Hematopoietic multipotent progenitor cell treated with erythropoietin and hydrocortisone succinate and interleukin-3 and kit ligand, for 6 days (in vitro differentiated cells): Measurements from ENCODE around the gene PTH2R.
A peak's percentile ranks its signal among the peaks of the same experiment; 100 is the strongest.
"Not testable (repeated sequence)": the region's sequence is repeated elsewhere in the genome, so short reads cannot be mapped to it uniquely, and the experiment has no call there.

Experiments used
- DNase-seq: peaks from one replicate; pipeline ENCODE4 v3.0.0-alpha.2; 2015

The PTH2R gene

DNA sequence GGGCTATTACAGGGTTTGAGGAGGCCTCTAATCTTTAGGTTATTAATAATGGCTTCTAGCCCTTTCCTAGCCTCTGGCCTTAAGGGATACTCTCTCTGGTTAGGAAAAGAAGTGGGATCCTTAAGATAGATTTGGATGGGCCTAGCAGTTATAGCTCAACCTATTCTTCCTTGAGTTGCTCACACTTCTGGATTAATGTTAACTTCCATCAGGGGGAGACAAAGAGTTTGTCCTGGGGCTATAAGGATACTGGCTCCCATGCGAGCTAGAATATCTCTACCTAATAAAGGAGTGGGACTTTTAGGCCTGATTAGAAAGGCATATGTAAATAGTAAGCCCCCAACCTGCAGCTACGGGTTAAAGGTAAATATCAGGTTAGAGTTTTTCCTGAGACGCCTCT is 14.3 kb upstream of the PTH2R start:
- DNase-seq, result peak; percentile 15

DNA sequence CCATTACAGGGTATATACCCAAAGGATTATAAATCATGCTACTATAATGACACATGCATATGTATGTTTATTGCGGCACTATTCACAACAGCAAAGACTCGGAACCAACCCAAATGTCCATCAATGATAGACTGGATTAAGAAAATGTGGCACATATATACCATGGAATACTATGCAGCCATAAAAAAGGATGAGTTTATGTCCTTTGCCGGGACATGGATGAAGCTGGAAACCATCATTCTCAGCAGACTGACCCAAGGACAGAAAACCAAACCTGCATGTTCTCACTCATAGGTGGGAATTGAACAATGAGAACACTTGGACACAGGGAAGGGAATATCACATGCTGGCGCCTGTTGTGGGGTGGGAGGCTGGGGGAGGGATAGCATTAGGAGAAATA is 9.8 kb upstream of the PTH2R start:
- not testable (repeated sequence) for DNase-seq

DNA sequence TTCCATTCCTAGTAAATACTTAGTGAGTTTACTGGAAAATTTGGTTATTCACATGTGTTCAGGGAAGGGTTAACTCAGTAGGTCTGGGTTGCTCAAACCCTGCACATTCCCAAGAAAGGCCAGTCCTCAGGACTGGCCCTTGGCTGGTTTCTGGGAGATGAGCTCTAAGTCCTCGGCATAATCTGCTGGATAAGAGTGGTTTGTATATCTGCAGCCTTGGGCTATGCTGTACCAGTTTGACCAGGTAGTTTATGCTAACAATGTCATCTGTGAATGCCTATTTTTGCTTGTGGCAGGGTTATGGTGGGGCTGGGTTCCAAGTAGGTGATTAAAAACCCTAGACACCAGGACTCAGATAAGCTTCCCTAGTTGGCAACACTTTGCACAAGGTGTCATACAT is 7.4 kb upstream of the PTH2R start:
- no peak for DNase-seq

DNA sequence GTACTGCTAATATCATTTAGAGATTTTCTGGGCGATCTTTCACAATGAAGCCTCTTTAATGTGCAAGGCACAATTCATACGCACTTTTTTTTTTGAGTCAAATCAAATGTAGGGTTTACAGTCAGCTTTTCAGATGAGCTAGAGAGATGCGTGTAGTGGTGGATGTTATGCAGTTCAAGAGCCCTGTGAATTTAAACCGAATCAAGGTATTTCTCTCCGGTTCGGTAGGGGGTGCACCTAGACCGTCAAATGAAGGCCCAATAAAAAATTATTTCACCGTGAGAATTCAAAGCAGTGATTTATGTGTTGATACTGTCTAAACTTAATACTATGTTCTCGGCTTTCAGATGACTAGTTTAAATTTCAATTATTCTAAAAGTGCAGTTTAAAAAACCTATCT is 1.1 kb downstream of the PTH2R start:
- DNase-seq, result peak; percentile 69

DNA sequence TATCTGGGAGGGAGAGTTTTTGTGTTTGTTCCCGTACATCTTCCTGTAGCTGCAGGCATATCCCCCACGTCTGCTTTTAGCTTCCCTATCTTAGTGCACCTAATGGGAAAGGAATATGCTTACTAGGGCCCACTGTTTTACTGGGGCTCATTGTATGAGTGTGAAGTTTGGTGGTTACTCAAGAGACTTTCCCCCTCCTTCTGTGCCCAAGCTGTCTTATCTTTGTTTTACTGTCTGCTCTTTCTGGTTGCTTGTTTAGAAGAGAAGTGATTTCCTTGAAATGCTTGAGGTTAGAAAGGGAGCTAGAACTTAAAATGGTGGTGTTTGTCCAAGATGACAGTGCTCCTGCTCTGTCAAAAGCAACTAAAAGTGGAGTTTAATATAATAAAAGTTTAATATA is 7.3 kb downstream of the PTH2R start:
- DNase-seq, result no peak

DNA sequence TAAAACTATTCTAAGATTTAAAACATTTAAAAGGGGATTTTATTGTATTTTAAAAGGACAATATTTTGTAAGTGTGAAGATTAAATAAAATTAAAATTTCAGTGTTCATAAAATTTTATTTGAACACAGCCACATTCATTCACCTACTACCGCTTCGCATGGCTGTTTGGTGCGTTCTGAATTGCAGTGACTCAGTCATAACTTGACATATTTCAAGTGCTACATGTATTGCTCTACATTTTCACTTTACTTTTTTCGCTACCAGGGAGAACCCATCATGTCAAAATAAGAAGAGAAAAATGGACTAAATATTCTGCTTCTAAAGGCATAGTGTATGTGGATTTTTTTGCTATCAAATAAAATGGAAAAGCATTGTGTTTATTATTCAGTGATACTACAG is 8.7 kb downstream of the PTH2R start:
- no peak for DNase-seq

DNA sequence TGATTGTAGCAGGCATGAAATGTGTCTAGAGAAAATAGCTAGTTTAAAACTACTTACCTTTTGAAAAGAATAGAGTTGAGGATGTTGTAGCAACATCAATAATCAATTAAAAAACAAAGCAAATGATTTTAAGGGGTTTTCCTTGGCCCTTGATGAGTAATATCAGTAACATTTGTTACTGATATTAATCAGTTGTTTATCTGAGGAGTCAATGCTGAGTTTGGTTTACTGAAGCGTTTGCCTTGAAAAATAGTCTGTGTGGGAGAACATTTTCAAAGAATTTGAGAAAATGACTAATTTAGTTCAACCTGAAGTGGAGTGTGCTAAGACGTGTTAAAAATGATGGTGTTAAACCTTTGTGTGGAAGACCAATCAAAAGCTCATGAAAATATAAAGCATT is 9.3 kb downstream of the PTH2R start:
- DNase-seq, result no peak

- no peak for DNase-seq
Measured at GRCh38 chr2:208426412-208427045, 19.9 kb downstream of the PTH2R start.

- DNase-seq, result no peak
Measured at GRCh38 chr2:208437755-208438154, 31.2 kb downstream of the PTH2R start.

GRCh38 chr2:208440716-208441115 is 34.1 kb downstream of the PTH2R start:
- DNase-seq, result no peak

DNA sequence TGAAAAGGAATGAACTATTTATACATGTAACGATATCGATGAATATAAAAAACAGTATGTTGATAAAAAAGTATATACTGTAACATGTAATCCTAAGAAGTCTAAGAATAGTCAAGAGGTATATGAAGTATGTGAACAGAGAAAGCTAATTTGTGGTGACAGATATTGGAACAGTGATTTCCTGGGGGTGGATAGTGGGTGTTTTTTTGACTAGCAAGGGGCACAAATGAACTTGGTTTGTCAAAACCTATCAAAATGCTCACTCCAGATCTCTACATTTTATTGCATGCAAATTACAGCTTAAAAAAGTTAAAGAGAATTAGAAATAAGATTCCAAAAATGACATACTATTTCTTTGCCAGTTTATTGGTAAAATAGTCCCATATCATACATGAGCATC is 35.4 kb downstream of the PTH2R start:
- DNase-seq, result no peak

GRCh38 chr2:208447447-208447846 is 40.9 kb downstream of the PTH2R start:
- DNase-seq, result not testable (repeated sequence)

DNA sequence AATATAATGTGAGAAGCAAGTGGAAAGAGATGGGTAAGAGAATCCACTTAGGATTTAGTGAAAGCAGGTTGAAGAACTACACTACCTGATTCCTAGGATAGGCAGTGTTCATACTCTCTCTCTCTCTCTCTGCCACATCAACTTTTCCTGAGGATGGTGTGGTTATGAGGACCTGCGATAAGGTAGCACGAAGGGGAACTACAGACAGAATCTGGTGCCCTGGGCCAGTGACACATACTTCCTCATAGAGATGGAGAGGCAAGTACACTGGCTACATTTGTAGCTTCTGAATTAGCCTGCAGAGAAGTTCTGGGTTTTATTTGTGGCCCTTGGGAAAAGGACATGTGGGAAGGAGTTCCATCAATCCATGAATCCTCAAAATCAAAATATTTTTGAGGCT is 44.5 kb downstream of the PTH2R start:
- peak; percentile 11 for DNase-seq

DNA sequence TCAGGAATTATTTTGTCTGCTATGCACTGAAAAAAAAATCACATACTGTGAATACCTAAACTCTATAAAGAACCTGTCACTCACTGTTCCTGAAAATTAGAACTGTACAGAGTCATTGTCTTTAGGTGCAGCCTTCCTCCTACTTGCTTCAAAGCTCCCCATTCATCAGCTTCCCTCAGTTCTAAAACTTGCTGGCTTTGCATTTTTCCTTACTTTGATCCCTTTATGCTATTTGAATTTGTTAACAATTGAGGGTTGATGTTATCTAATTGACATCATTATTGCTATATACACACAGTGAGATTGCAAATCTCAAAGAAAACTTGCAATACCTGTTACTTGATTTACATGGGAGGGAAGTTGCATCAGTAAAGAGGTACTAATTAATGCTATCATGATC is 48.3 kb downstream of the PTH2R start:
- DNase-seq, result no peak

- no peak for DNase-seq
Measured at GRCh38 chr2:208463721-208464120, 57.1 kb downstream of the PTH2R start.

- no peak for DNase-seq
Measured at GRCh38 chr2:208464205-208464604, 57.6 kb downstream of the PTH2R start.

DNA sequence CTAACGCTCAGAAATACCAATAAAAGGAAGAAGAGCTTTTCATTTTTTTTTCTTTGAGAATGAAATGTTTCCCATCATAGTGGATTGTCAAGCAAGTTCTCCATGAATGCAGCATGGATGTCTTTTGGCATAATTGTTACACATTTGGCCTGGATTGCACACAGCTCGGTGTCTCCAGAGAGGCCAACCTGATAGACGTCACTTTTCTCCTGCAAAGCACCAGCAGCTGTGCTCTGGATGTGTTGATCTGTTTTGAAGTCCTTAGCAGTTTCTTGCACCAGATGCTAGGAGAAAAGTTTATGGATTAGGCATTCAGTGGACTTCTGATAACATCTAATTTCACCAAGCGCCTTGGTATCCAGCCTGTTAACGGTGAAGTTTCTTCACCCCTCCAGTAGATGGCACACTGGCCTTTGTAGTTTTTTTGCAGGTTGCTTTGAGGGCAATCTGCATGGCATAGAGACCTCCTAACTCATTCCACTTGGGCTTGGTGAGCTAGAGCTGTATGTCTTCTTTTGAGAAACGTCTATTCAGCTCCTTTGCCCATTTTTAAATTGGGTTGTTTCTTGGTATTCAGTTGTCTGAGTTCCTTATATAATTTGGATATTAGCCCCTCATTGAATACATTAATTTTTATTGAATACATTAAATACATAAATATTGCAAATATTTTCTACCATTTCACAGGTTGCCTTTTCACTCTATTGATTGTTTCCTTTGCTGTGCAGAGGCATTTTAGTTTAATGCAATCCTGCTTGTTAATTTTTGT is 59.7 kb downstream of the PTH2R start:
- DNase-seq, result peak; percentile 93

DNA sequence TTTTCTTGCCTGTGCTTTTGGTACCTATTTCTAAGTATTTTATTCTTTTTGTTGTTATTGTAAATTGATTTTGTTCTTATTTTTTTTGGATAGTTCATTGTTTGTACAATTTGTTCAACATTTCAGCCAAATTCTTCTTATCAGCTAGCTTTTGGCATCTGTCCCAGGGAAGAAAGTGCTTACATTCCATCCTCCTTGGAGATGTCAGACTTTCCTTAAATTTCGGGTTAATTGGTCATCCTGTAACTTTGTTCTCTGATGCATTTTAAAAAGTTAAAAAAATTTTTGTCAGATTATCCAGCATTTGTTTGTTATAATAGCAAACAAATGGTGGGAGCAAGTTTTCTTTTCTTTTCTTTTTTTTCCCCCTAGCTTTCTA is 60.3 kb downstream of the PTH2R start:
- DNase-seq, result no peak

DNA sequence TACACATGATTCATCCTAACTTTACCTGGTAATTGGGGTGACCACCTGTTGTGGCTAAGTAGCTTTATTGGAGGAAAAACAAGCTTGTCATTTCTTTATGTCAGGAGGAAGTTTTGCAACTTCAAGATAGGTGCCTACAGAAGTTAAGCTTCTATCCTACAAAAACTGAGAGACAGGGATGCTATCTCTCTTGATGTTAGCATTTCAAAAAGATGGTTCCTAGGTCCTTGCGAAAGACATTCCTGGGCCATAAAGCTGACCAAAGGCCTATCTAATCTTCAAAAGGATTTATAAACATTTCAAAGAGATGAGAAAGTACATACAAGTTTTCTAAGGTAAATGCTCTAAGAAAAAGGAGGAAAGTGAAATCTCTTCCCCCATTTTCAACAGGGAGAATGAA is 61.0 kb downstream of the PTH2R start:
- DNase-seq, result no peak

DNA sequence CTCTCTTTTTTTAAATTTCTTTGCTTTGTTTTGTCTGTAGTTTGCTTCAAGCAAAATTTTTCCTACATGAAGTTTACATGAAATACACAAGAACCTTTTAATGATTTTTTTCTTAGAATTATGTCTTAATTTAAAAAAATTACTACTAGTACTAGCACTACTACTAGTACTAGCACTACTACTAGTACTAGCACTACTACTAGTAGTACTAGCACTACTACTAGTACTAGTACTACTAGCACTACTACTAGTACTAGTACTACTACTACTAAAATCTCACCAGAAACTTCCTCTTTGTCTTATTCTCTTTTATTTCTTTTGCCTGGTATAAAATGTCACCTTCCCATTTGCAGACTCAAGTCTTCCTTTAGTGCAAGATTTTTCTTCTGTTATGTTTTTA is 71.1 kb downstream of the PTH2R start:
- DNase-seq, result no peak

- DNase-seq, result no peak
Measured at GRCh38 chr2:208479342-208479741, 72.8 kb downstream of the PTH2R start.

DNA sequence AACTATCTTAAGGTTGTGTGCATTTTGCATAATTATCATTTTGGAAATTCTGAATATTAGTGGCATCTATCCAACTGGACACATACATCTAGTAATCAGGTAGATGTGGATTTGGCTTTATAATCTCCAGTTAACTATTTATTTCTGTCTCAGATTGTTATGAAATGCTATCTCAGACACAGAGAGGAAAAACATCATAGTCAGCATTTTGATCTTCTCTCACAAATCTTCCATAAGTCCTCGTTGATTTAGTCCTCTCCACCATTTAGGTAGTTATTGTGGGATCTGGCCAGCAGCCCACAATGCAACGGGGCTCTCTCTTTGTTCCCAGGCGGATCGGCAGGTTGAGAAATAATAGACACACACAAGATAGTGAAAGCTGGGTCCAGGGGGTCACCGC is 75.4 kb downstream of the PTH2R start:
- not testable (repeated sequence) for DNase-seq

- peak; percentile 56 for DNase-seq
Measured at GRCh38 chr2:208482453-208483015, 75.9 kb downstream of the PTH2R start.

GRCh38 chr2:208485390-208485789 is 78.8 kb downstream of the PTH2R start:
- no peak for DNase-seq
